K562 (cell line): ENCODE measurements around the gene CRAMP1. TPM values are rescaled to one million over a fixed set of nuclear protein-coding genes. Genes with fewer than 3 reads are reported as not detected.

Experiments
- ATAC-seq: fragments of 200-7000 bp; cut with Tn5 transposase; 3 replicates; pipeline ENCODE4 v1.9.1; 2020; ENCODE audit warnings: moderate library complexity
- BruUV-seq: library from RNA; stranded (reverse); fragments of 400-500 nt; replicated peaks from 2 replicates; lab custom pipeline; 2021; lab: Mats Ljungman, UMichigan
- CTCF ChIA-PET: fragments of 300-600 bp; formaldehyde crosslinking; extraction: SDS; loops from one replicate; lab custom pipeline; 2021; ENCODE audit warnings: low intra/inter-chr PET ratio; lab: Yijun Ruan, JAX
- POLR2A ChIA-PET: fragments of 300-600, 350-650 bp; sonication (Branson Sonifier 250); formaldehyde crosslinking; extraction: SDS; loops from one replicate; lab custom pipeline; 2021; ENCODE audit warnings: antibody characterized with exemption, inconsistent platforms; lab: Yijun Ruan, JAX
- DNase-seq, 4 experiments: peaks; one replicate each; pipeline versions ENCODE4 v3.0.0 to v3.0.0-alpha.2; 2011 to 2018; ENCODE audit warnings: low spot score in 3 of 4, mixed read lengths in 3 of 4; ENCODE audit errors: extremely low read depth in 1 of 4
- FAIRE-seq: peaks from 2 replicates; lab custom pipeline; 2011; peaks lifted over from hg19 to GRCh38; lab: Jason Lieb, UNC
- H2AFZ ChIP-seq: 2 replicates; pipeline ENCODE4 v1.6.0; 2011; ENCODE audit warnings: low read depth, low read length, control low read depth, inconsistent platforms
- H3K27ac ChIP-seq: fragments of 200-600 bp; 3 replicates; pipeline ENCODE4 v1.8.0; 2011; ENCODE audit warnings: low read depth, mild to moderate bottlenecking, control low read depth, inconsistent platforms, low read length, moderate library complexity, mixed read lengths; ENCODE audit errors: extremely low read depth
- H3K27me3 ChIP-seq, 2 experiments: fragments of 300-600 bp in 1 of 2; 2 replicates in 1 of 2; 3 replicates in 1 of 2; pipeline versions ENCODE4 v1.6.0 to v1.8.0; 2011; ENCODE audit warnings: inconsistent platforms in 2 of 2, low read length in 2 of 2, mild to moderate bottlenecking in 1 of 2, mixed read lengths in 1 of 2, moderate library complexity in 1 of 2; ENCODE audit not compliant: control insufficient read depth in 2 of 2, insufficient read depth in 2 of 2
- H3K36me3 ChIP-seq: fragments of 300-600 bp; 3 replicates; pipeline ENCODE4 v1.8.0; 2011; ENCODE audit warnings: mild to moderate bottlenecking, low read length, inconsistent platforms; ENCODE audit not compliant: control insufficient read depth, insufficient read depth
- H3K4me1 ChIP-seq, 2 experiments: fragments of 200-600 bp in 1 of 2; replicated peaks in 1 of 2; 2 replicates in 1 of 2; 3 replicates in 1 of 2; pipeline versions ENCODE4 v1.5.1 to v1.8.0; 2011; ENCODE audit warnings: inconsistent platforms in 2 of 2, low read length in 2 of 2, mild to moderate bottlenecking in 1 of 2, mixed read lengths in 1 of 2, moderate library complexity in 1 of 2; ENCODE audit not compliant: control insufficient read depth in 2 of 2, insufficient read depth in 2 of 2
- H3K4me2 ChIP-seq: 2 replicates; pipeline ENCODE4 v1.6.1; 2011; ENCODE audit warnings: low read length, control low read depth, inconsistent platforms, mixed read lengths; ENCODE audit not compliant: insufficient read depth
- H3K4me3 ChIP-seq: fragments of 200-600 bp; sonication (generic), shearing (Covaris generic); 2 replicates; pipeline ENCODE4 v1.5.1; 2016; ENCODE audit warnings: control low read depth, inconsistent platforms
- H3K79me2 ChIP-seq: fragments of 200-600 bp; 3 replicates; pipeline ENCODE4 v1.8.0; 2011; ENCODE audit warnings: low read length, inconsistent platforms; ENCODE audit not compliant: control insufficient read depth, insufficient read depth
- H3K9ac ChIP-seq, 2 experiments: 2 replicates each; pipeline versions ENCODE4 v1.6.0 to v1.6.1; 2011; ENCODE audit warnings: low read depth in 2 of 2, low read length in 2 of 2, control low read depth in 1 of 2, inconsistent platforms in 1 of 2, mild to moderate bottlenecking in 1 of 2, mixed read lengths in 1 of 2; ENCODE audit not compliant: insufficient read depth in 1 of 2
- H3K9me1 ChIP-seq: one replicate; pipeline ENCODE4 v1.6.0; 2011; ENCODE audit warnings: inconsistent platforms, mild to moderate bottlenecking, low read length, moderate library complexity; ENCODE audit not compliant: control insufficient read depth, insufficient read depth
- H3K9me3 ChIP-seq: replicated peaks from 2 replicates; pipeline ENCODE4 v1.5.1; 2011; ENCODE audit warnings: low read depth, low read length, inconsistent platforms; ENCODE audit not compliant: control insufficient read depth, insufficient read depth
- H4K20me1 ChIP-seq: replicated peaks from 2 replicates; pipeline ENCODE4 v1.6.1; 2011; ENCODE audit warnings: low read length, inconsistent platforms, mixed read lengths; ENCODE audit not compliant: control insufficient read depth, insufficient read depth
- E2F6 ChIP-seq, 2 experiments: IDR thresholded peaks; 2 replicates each; pipeline ENCODE4 v1.6.1; 2011; ENCODE audit warnings: borderline replicate concordance in 1 of 2, control low read depth in 1 of 2, low read depth in 1 of 2, low read length in 1 of 2, mild to moderate bottlenecking in 1 of 2, mixed read lengths in 1 of 2, moderate library complexity in 1 of 2; ENCODE audit not compliant: insufficient read depth in 1 of 2, insufficient read length in 1 of 2, poor library complexity in 1 of 2, severe bottlenecking in 1 of 2; ENCODE audit errors: extremely low read depth in 1 of 2
- L3MBTL2 ChIP-seq: fragments of 450-650 bp; IDR thresholded peaks from 2 replicates; pipeline ENCODE4 v1.6.1; 2016; ENCODE audit warnings: mild to moderate bottlenecking, moderate library complexity
- RUNX1 ChIP-seq: sonication (generic); IDR thresholded peaks from 2 replicates; pipeline ENCODE4 v1.6.1; 2016; ENCODE audit warnings: antibody characterized with exemption, low read depth
- SP1 ChIP-seq: sonication (generic); formaldehyde crosslinking; IDR thresholded peaks from 2 replicates; pipeline ENCODE4 v1.8.1; 2022; ENCODE audit warnings: mild to moderate bottlenecking, missing genetic modification reagents
- STAT5B ChIP-seq: fragments of 250-450 bp; sonication (Bioruptor Pico); IDR thresholded peaks from 2 replicates; pipeline ENCODE4 v1.8.0; 2021; ENCODE audit warnings: mild to moderate bottlenecking, inconsistent platforms
- TGIF2 ChIP-seq: sonication (generic); formaldehyde crosslinking; IDR thresholded peaks from 2 replicates; pipeline ENCODE4 v1.8.1; 2022; ENCODE audit warnings: mild to moderate bottlenecking, missing genetic modification reagents, moderate library complexity
- ZBTB33 ChIP-seq: sonication (generic); formaldehyde crosslinking; IDR thresholded peaks from 2 replicates; pipeline ENCODE4 v1.8.1; 2023; ENCODE audit warnings: mild to moderate bottlenecking, missing genetic modification reagents
- ZNF124 ChIP-seq: sonication (generic); formaldehyde crosslinking; IDR thresholded peaks from 2 replicates; pipeline ENCODE4 v1.8.1; 2022; ENCODE audit warnings: missing genetic modification reagents
- ZNF146 ChIP-seq: IDR thresholded peaks from one replicate; pipeline ENCODE4 v1.6.1; 2018; ENCODE audit warnings: missing compliant biosample characterization; ENCODE audit not compliant: unreplicated experiment
- ZNF280A ChIP-seq: fragments of 450-650 bp; IDR thresholded peaks from 2 replicates; pipeline ENCODE4 v1.6.1; 2018; ENCODE audit warnings: mild to moderate bottlenecking, low read depth; ENCODE audit not compliant: partially characterized antibody
- WGBS: fragments of 100-300 bp; shearing (Covaris generic); methylation state at CpG from one replicate; pipeline ENCODE4 v1.1.6; 2016; ENCODE audit warnings: low coverage, mixed read lengths; ENCODE audit not compliant: insufficient coverage; ENCODE audit errors: missing lambda C conversion rate; 5-methylcytosine and 5-hydroxymethylcytosine counted together
- in situ Hi-C: fragments of 300-500 bp; cut with MboI; formaldehyde crosslinking; loops from 4 replicates; pipeline ENCODE4 v1.15.0; 2018; ENCODE audit warnings: inconsistent platforms, mixed read lengths
- intact Hi-C: fragments of 100-400 bp; cut with micrococcal nuclease; formaldehyde crosslinking; loops from 2 replicates; pipeline ENCODE4 v1.14.2; 2022
- polyA plus RNA-seq, 8 experiments: library from polyadenylated mRNA; depleted of rRNA in 4 of 8; stranded (reverse) in 5 of 8; unstranded in 3 of 8; fragments of >200 nt; fragmentation: Nextera tagmentation in 2 of 8; fragmentation: Illumina TruSeq in 1 of 8; extraction: Ambion mirVana in 2 of 8; extraction: Trizol in 1 of 8; gene quantifications; 2 replicates each; pipeline versions ENCODE4 v1.2.1 to v1.2.3, GENCODE V29; 2011 to 2014; ENCODE audit warnings: inconsistent platforms in 1 of 8, missing spikeins in 1 of 8
- total RNA-seq, 7 experiments: library from RNA; depleted of rRNA in 6 of 7; stranded (reverse); fragments of >200 nt in 6 of 7; fragmentation: Illumina TruSeq in 2 of 7; extraction: Trizol in 2 of 7; gene quantifications; 2 replicates each; pipeline versions ENCODE4 v1.2.1 to v1.2.3, GENCODE V29; 2011 to 2021; ENCODE audit warnings: low replicate concordance in 1 of 7
- TF ChIP-seq, protein P1 (sequence below), 3 experiments: IDR thresholded peaks in 2 of 3; conservative IDR thresholded peaks in 1 of 3; 2 replicates each; pipeline ENCODE4 v1.5.1; 2011 to 2012; ENCODE audit warnings: low read length in 3 of 3, mild to moderate bottlenecking in 3 of 3, control low read depth in 2 of 3, improper control_type of control experiment in 1 of 3, inconsistent platforms in 1 of 3, low read depth in 1 of 3, mixed read lengths in 1 of 3, moderate library complexity in 1 of 3; ENCODE audit not compliant: insufficient read depth in 2 of 3
- TF ChIP-seq, protein P2 (sequence below): fragments of 450-650 bp; formaldehyde crosslinking; conservative IDR thresholded peaks from 2 replicates; pipeline ENCODE4 v1.4.0; 2022; ENCODE audit warnings: mild to moderate bottlenecking, missing genetic modification characterization

CRAMP1 gene
- total and polyA plus RNA-seq, 9 of the 15 experiments (the other 6 are each of a cell fraction or from before 2014, with no cell fraction given): 0.52 to 20.8 (median 7.5) TPM

GRCh38 chr16:1583180-1583579 is 29.0 kb upstream of the CRAMP1 start:
- Histone ChIP-seq H2AFZ (no peak overlapping the region), H3K27me3 (no peaks in the 10 kb centered on the region), H3K9me3 (no peaks in the 10 kb centered on the region), H3K9ac (no peak overlapping the region), H3K4me3 (no peak overlapping the region), H3K79me2 (no peaks in the 10 kb centered on the region), H3K9me1 (no peaks in the 10 kb centered on the region), H3K4me1 (peaks cover 0 to 8% of the 10 kb centered on the region in 2 experiments; a peak in 1 of 5 replicates), H3K4me2 (no peak overlapping the region), H4K20me1 (no peaks in the 10 kb centered on the region), H3K27ac (no peak overlapping the region), H3K36me3 (no peaks in the 10 kb centered on the region)
- no TSS peak for BruUV-seq
- in situ Hi-C loops: no loop called here
- no peak for DNase-seq
- CTCF ChIA-PET: no interaction called here
- intact Hi-C loops: no loop called here
- no peak for FAIRE-seq
- ATAC-seq: no peak
- WGBS: 68% methylated on average over 15 of the region's 15 CpGs
- POLR2A ChIA-PET: no interaction called here
- TF ChIP-seq L3MBTL2 (peak; percentile 60; the same call in 1 of the 2 replicates), ZNF146 (CRISPR knock-in tag) (no peak), STAT5B (CRISPR knock-in tag) (no peak), ZNF124 (no peak), ZBTB33 (0 out of 2 replicates have a peak, but pooled peaks have one; percentile 52), RUNX1 (no peak), SP1 (CRISPR knock-in tag) (no peak), ZNF280A (no peak), E2F6 (IDR thresholded peaks at IDR 0.05; ENCODE audit: borderline replicate concordance in 1 of 2, extremely low read depth in 1 of 2, insufficient read depth in 1 of 2, insufficient read length in 1 of 2, low read depth in 1 of 2, low read length in 1 of 2, poor library complexity in 1 of 2, severe bottlenecking in 1 of 2) (peak; percentile 87 to 92), TGIF2 (CRISPR knock-in tag) (no peak)
- TF ChIP-seq, protein P1, sequence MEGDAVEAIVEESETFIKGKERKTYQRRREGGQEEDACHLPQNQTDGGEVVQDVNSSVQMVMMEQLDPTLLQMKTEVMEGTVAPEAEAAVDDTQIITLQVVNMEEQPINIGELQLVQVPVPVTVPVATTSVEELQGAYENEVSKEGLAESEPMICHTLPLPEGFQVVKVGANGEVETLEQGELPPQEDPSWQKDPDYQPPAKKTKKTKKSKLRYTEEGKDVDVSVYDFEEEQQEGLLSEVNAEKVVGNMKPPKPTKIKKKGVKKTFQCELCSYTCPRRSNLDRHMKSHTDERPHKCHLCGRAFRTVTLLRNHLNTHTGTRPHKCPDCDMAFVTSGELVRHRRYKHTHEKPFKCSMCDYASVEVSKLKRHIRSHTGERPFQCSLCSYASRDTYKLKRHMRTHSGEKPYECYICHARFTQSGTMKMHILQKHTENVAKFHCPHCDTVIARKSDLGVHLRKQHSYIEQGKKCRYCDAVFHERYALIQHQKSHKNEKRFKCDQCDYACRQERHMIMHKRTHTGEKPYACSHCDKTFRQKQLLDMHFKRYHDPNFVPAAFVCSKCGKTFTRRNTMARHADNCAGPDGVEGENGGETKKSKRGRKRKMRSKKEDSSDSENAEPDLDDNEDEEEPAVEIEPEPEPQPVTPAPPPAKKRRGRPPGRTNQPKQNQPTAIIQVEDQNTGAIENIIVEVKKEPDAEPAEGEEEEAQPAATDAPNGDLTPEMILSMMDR (IDR thresholded peaks at IDR 0.05 in 2 of 3, conservative IDR thresholded peaks at IDR 0.05 in 1 of 3; ENCODE audit: insufficient read depth in 2 of 3, low read depth in 1 of 3, low read length in 3 of 3): 0 out of 6 replicates have a peak, but pooled peaks of 2 of the 3 experiments have one; percentile 6 to 17
- TF ChIP-seq, protein P2, sequence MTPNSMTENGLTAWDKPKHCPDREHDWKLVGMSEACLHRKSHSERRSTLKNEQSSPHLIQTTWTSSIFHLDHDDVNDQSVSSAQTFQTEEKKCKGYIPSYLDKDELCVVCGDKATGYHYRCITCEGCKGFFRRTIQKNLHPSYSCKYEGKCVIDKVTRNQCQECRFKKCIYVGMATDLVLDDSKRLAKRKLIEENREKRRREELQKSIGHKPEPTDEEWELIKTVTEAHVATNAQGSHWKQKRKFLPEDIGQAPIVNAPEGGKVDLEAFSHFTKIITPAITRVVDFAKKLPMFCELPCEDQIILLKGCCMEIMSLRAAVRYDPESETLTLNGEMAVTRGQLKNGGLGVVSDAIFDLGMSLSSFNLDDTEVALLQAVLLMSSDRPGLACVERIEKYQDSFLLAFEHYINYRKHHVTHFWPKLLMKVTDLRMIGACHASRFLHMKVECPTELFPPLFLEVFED: no peak
